Kidney epithelial cell (primary cell): ENCODE results near the gene DDR1. TPM values are rescaled to one million over a fixed set of nuclear protein-coding genes. Genes with fewer than 3 reads are reported as not detected.

Source experiments
- DNase-seq: peaks from one replicate; pipeline ENCODE4 v3.0.0-alpha.2; 2010; ENCODE audit warnings: low read depth
- H3K27me3 ChIP-seq: 2 replicates; pipeline ENCODE4 v1.6.0; 2011; ENCODE audit warnings: low read length; ENCODE audit not compliant: control insufficient read depth, insufficient read depth
- H3K36me3 ChIP-seq: 2 replicates; pipeline ENCODE4 v1.5.1; 2011; ENCODE audit warnings: low read length; ENCODE audit not compliant: control insufficient read depth, insufficient read depth
- H3K4me3 ChIP-seq: 2 replicates; pipeline ENCODE4 v1.5.1; 2011; ENCODE audit warnings: low read depth, mild to moderate bottlenecking, control low read depth, low read length
- CTCF ChIP-seq: IDR thresholded peaks from 2 replicates; pipeline ENCODE4 v1.5.1; 2011; ENCODE audit warnings: mild to moderate bottlenecking, moderate library complexity, low read length, control low read depth, inconsistent platforms; ENCODE audit not compliant: insufficient read depth, poor library complexity, severe bottlenecking
- total RNA-seq: library from RNA; depleted of rRNA; stranded (reverse); fragments of >200 nt; gene quantifications from 2 replicates; pipeline ENCODE4 v1.2.3, GENCODE V29; 2015

The DDR1 gene
- total RNA-seq, 1 donor from 2014 or later: 171 TPM

GRCh38 chr6:30887901-30888815 lies 3.8 kb downstream of the DDR1 start:
- Histone ChIP-seq H3K27me3 (no peaks in the 10 kb centered on the region), H3K4me3 (no peak overlapping the region), H3K36me3 (peaks cover 4% of the 10 kb centered on the region)
- no peak for TF ChIP-seq CTCF
- DNase-seq: no peak

GRCh38 chr6:30888816-30889495 lies 4.6 kb downstream of the DDR1 start:
- no peak for DNase-seq
- Histone ChIP-seq H3K36me3 (peaks cover 5% of the 10 kb centered on the region), H3K4me3 (no peak overlapping the region), H3K27me3 (no peaks in the 10 kb centered on the region)
- no peak for TF ChIP-seq CTCF

GRCh38 chr6:30889496-30889885 lies 5.2 kb downstream of the DDR1 start:
- no peak for TF ChIP-seq CTCF
- peaks cover 5% of the 10 kb centered on the region for H3K36me3 ChIP-seq

GRCh38 chr6:30889921-30890645 lies 5.8 kb downstream of the DDR1 start:
- Histone ChIP-seq H3K36me3 (peaks cover 5% of the 10 kb centered on the region), H3K4me3 (no peak overlapping the region), H3K27me3 (no peaks in the 10 kb centered on the region)
- TF ChIP-seq CTCF: no peak
- DNase-seq: no peak

More at GRCh38 chr6:30889496-30889885, 5.2 kb downstream of the DDR1 start:
- Histone ChIP-seq H3K27me3 (no peaks in the 10 kb centered on the region), H3K4me3 (no peak overlapping the region)
- DNase-seq: no peak

GRCh38 chr6:30890646-30891449 lies 6.5 kb downstream of the DDR1 start:
- Histone ChIP-seq H3K27me3 (no peaks in the 10 kb centered on the region), H3K4me3 (no peak overlapping the region), H3K36me3 (peaks cover 5% of the 10 kb centered on the region)
- DNase-seq: no peak
- no peak for TF ChIP-seq CTCF
